Keratinocyte (primary cell): ENCODE measurements around the gene SCUBE1. TPM values are rescaled to one million over a fixed set of nuclear protein-coding genes. Genes with fewer than 3 reads are reported as not detected.

Experiments used
- DNase-seq: peaks from one replicate; pipeline ENCODE4 v3.0.0-alpha.2; 2011; ENCODE audit warnings: low read depth, missing footprints, low spot score
- FAIRE-seq: peaks from 2 replicates; lab custom pipeline; 2011; peaks lifted over from hg19 to GRCh38; lab: Jason Lieb, UNC
- H2AFZ ChIP-seq: 2 replicates; pipeline ENCODE4 v1.6.0; 2012; ENCODE audit warnings: low read length, control low read depth, inconsistent platforms; ENCODE audit not compliant: control insufficient read depth
- H3K27ac ChIP-seq: 2 replicates; pipeline ENCODE4 v1.5.1; 2011; ENCODE audit warnings: low read length; ENCODE audit not compliant: control insufficient read depth, insufficient read depth
- H3K27me3 ChIP-seq: 3 replicates; pipeline ENCODE4 v1.6.0; 2011; ENCODE audit warnings: low read length; ENCODE audit not compliant: control insufficient read depth, insufficient read depth; ENCODE audit errors: extremely low read depth
- H3K36me3 ChIP-seq, 2 experiments: 2 replicates in 1 of 2; 3 replicates in 1 of 2; pipeline ENCODE4 v1.5.1; 2011; ENCODE audit warnings: low read length in 2 of 2, mild to moderate bottlenecking in 1 of 2; ENCODE audit not compliant: control insufficient read depth in 2 of 2, insufficient read depth in 2 of 2; ENCODE audit errors: extremely low read depth in 1 of 2
- H3K4me1 ChIP-seq: 3 replicates; pipeline ENCODE4 v1.5.1; 2011; ENCODE audit warnings: low read length; ENCODE audit not compliant: control insufficient read depth, insufficient read depth; ENCODE audit errors: extremely low read depth
- H3K4me2 ChIP-seq: 3 replicates; pipeline ENCODE4 v1.6.0; 2011; ENCODE audit warnings: low read depth, low read length; ENCODE audit not compliant: control insufficient read depth, insufficient read depth; ENCODE audit errors: extremely low read depth
- H3K4me3 ChIP-seq, 3 experiments: fragments of 200-600 bp in 1 of 3; sonication (generic) in 1 of 3; 2 replicates in 2 of 3; 3 replicates in 1 of 3; pipeline ENCODE4 v1.5.1; 2011 to 2016; ENCODE audit warnings: low read length in 3 of 3, mild to moderate bottlenecking in 3 of 3, control low read depth in 2 of 3, inconsistent platforms in 1 of 3, low read depth in 1 of 3, mixed read lengths in 1 of 3, mixed run types in 1 of 3, moderate library complexity in 1 of 3; ENCODE audit not compliant: control insufficient read depth in 2 of 3, insufficient read depth in 2 of 3; ENCODE audit errors: extremely low read depth in 1 of 3
- H3K79me2 ChIP-seq: 2 replicates; pipeline ENCODE4 v1.6.0; 2012; ENCODE audit warnings: low read length; ENCODE audit not compliant: control insufficient read depth, insufficient read depth
- H3K9ac ChIP-seq: 3 replicates; pipeline ENCODE4 v1.6.0; 2011; ENCODE audit warnings: low read length; ENCODE audit not compliant: control insufficient read depth, insufficient read depth; ENCODE audit errors: extremely low read depth
- H3K9me1 ChIP-seq: 3 replicates; pipeline ENCODE4 v1.6.0; 2011; ENCODE audit warnings: low read length; ENCODE audit not compliant: control insufficient read depth, insufficient read depth; ENCODE audit errors: extremely low read depth
- H3K9me3 ChIP-seq: 2 replicates; pipeline ENCODE4 v1.5.1; 2012; ENCODE audit warnings: low read depth, low read length; ENCODE audit not compliant: control insufficient read depth
- H4K20me1 ChIP-seq: 3 replicates; pipeline ENCODE4 v1.6.0; 2011; ENCODE audit warnings: low read length; ENCODE audit not compliant: control insufficient read depth, insufficient read depth; ENCODE audit errors: extremely low read depth
- CTCF ChIP-seq, 3 experiments: IDR thresholded peaks in 1 of 3; conservative IDR thresholded peaks in 1 of 3; optimal IDR thresholded peaks in 1 of 3; 2 replicates in 2 of 3; 3 replicates in 1 of 3; pipeline versions ENCODE3 to v1.5.1; 2011; ENCODE audit warnings: low read length in 3 of 3, mild to moderate bottlenecking in 3 of 3, moderate library complexity in 2 of 3, control low read depth in 1 of 3, inconsistent platforms in 1 of 3; ENCODE audit not compliant: insufficient read depth in 2 of 3; ENCODE audit errors: extremely low read depth in 1 of 3
- EZH2 ChIP-seq: IDR thresholded peaks from one replicate; pipeline ENCODE4 v1.6.1; 2012; ENCODE audit warnings: inconsistent platforms, mild to moderate bottlenecking, low read length, moderate library complexity
- dilution Hi-C: fragments of 300-500 bp; cut with MboI; formaldehyde crosslinking; loops from one replicate; pipeline ENCODE4 v1.7.0; 2020; ENCODE audit warnings: low sequenced_read_pairs; ENCODE audit not compliant: extremely low pct_ligation_motif_present
- polyA plus RNA-seq, 5 experiments: library from polyadenylated mRNA; depleted of rRNA in 3 of 5; stranded (reverse) in 3 of 5; stranded (forward) in 1 of 5; unstranded in 1 of 5; fragments of >200 nt; gene quantifications; 1 replicate in 1 of 5; 2 replicates in 3 of 5; 3 replicates in 1 of 5; pipeline versions ENCODE4 v1.2.1 to v1.2.3, GENCODE V29; 2011 to 2012; ENCODE audit warnings: missing spikeins in 2 of 5, low read depth in 1 of 5, low replicate concordance in 1 of 5

SCUBE1 gene
- polyA plus RNA-seq, 1 donor (not counting 4 experiments of a cell fraction or from before 2014, with no cell fraction given) = not detected

- dilution Hi-C loops = no loop called here
- H3K9me3 ChIP-seq = no peaks in the 10 kb centered on the region
- TF ChIP-seq CTCF (optimal IDR thresholded peaks at IDR 0.05 in 1 of 3, IDR thresholded peaks at IDR 0.05 in 1 of 3, conservative IDR thresholded peaks at IDR 0.05 in 1 of 3; ENCODE audit: extremely low read depth in 1 of 3, insufficient read depth in 2 of 3, low read length in 3 of 3) (no peak), EZH2 (no peak)
- no peak overlapping the region for H2AFZ ChIP-seq
- no peak overlapping the region for H3K4me2 ChIP-seq
- H3K36me3 ChIP-seq = no peaks in the 10 kb centered on the region
- H3K4me1 ChIP-seq = no peaks in the 10 kb centered on the region
- DNase-seq (no peak), FAIRE-seq (no peak)
- H3K79me2 ChIP-seq = no peaks in the 10 kb centered on the region
- H3K27ac ChIP-seq = no peak overlapping the region
- H3K9ac ChIP-seq = no peak overlapping the region
- H3K9me1 ChIP-seq = no peaks in the 10 kb centered on the region
- no peak overlapping the region for H3K4me3 ChIP-seq
- peaks cover 15% of the 10 kb centered on the region for H3K27me3 ChIP-seq
- no peaks in the 10 kb centered on the region for H4K20me1 ChIP-seq
Observed at GRCh38 chr22:43207386-43207785, 135.8 kb downstream of the SCUBE1 start.

- Histone ChIP-seq H3K4me2 (no peak overlapping the region), H3K9ac (no peak overlapping the region), H2AFZ (no peak overlapping the region), H3K27ac (no peak overlapping the region), H3K27me3 (peaks cover 15% of the 10 kb centered on the region), H3K4me1 (no peaks in the 10 kb centered on the region), H3K9me3 (no peaks in the 10 kb centered on the region), H3K36me3 (no peaks in the 10 kb centered on the region), H3K9me1 (no peaks in the 10 kb centered on the region), H3K79me2 (no peaks in the 10 kb centered on the region), H3K4me3 (no peak overlapping the region), H4K20me1 (no peaks in the 10 kb centered on the region)
- dilution Hi-C loops = no loop called here
- no peak for TF ChIP-seq EZH2
- TF ChIP-seq CTCF (optimal IDR thresholded peaks at IDR 0.05 in 1 of 3, IDR thresholded peaks at IDR 0.05 in 1 of 3, conservative IDR thresholded peaks at IDR 0.05 in 1 of 3; ENCODE audit: extremely low read depth in 1 of 3, insufficient read depth in 2 of 3, low read length in 3 of 3) = no peak
- DNase-seq (no peak), FAIRE-seq (no peak)
Observed at GRCh38 chr22:43206509-43207161, 136.5 kb downstream of the SCUBE1 start.
